GM18519 (cell line): Measurements from ENCODE around the gene ADAMTS6.
"Not testable (repeated sequence)": the region's sequence is repeated elsewhere in the genome, so short reads cannot be mapped to it uniquely, and the experiment has no call there.

Source experiments
- ATAC-seq: cut with Tn5 transposase; IDR thresholded peaks from one replicate; pipeline ENCODE4 v1.9.1; 2021; ENCODE audit warnings: mild to moderate bottlenecking, moderate library complexity; ENCODE audit not compliant: unreplicated experiment, low FRiP score

ADAMTS6 gene

GRCh38 chr5:65481635-65482295, at the start of gene ADAMTS6:
Gene ADAMTS6 (minus strand): TSS chr5:65481920. CDS start chr5:65473673, 8,247 bp downstream.
- peak; percentile 55 for ATAC-seq

- no peak for ATAC-seq
Observed at GRCh38 chr5:65530904-65531303, 49.2 kb upstream of the ADAMTS6 start.

GRCh38 chr5:65525726-65526125, 44.0 kb upstream of the ADAMTS6 start:
- ATAC-seq: no peak

- no peak for ATAC-seq
Observed at GRCh38 chr5:65512170-65512937, 30.6 kb upstream of the ADAMTS6 start.

- no peak for ATAC-seq
Observed at GRCh38 chr5:65508978-65509377, 27.3 kb upstream of the ADAMTS6 start.

- no peak for ATAC-seq
Observed at GRCh38 chr5:65506961-65507360, 25.2 kb upstream of the ADAMTS6 start.

- no peak for ATAC-seq
Observed at GRCh38 chr5:65489119-65489518, 7.4 kb upstream of the ADAMTS6 start.

GRCh38 chr5:65488038-65488687, 6.4 kb upstream of the ADAMTS6 start:
- not testable (repeated sequence) for ATAC-seq

- not testable (repeated sequence) for ATAC-seq
Observed at GRCh38 chr5:65486803-65487202, 5.1 kb upstream of the ADAMTS6 start.

- ATAC-seq: no peak
Observed at GRCh38 chr5:65485405-65485804, 3.7 kb upstream of the ADAMTS6 start.

GRCh38 chr5:65483546-65484346, 2.0 kb upstream of the ADAMTS6 start:
- ATAC-seq: peak; percentile 46

GRCh38 chr5:65482736-65483545, 1.2 kb upstream of the ADAMTS6 start:
- ATAC-seq: no peak

GRCh38 chr5:65482296-65482735, 596 bp upstream of the ADAMTS6 start:
- ATAC-seq: no peak

GRCh38 chr5:65481171-65481581, 544 bp downstream of the ADAMTS6 start:
- no peak for ATAC-seq

GRCh38 chr5:65480306-65480865, 1.3 kb downstream of the ADAMTS6 start:
- peak; percentile 30 for ATAC-seq

- ATAC-seq: no peak
Observed at GRCh38 chr5:65479527-65479926, 2.2 kb downstream of the ADAMTS6 start.

- no peak for ATAC-seq
Observed at GRCh38 chr5:65478336-65478735, 3.4 kb downstream of the ADAMTS6 start.

- no peak for ATAC-seq
Observed at GRCh38 chr5:65475895-65476294, 5.8 kb downstream of the ADAMTS6 start.

GRCh38 chr5:65475336-65475735, 6.4 kb downstream of the ADAMTS6 start:
- no peak for ATAC-seq
